NCI-H510A treated with DMSO at 0.1 percent for 48 hours (cell line): ENCODE data around the gene BBS7.

Source experiments
- DNase-seq: peaks from one replicate; lab custom pipeline; 2025; lab: John Stamatoyannopoulos, UW

BBS7 gene

DNA sequence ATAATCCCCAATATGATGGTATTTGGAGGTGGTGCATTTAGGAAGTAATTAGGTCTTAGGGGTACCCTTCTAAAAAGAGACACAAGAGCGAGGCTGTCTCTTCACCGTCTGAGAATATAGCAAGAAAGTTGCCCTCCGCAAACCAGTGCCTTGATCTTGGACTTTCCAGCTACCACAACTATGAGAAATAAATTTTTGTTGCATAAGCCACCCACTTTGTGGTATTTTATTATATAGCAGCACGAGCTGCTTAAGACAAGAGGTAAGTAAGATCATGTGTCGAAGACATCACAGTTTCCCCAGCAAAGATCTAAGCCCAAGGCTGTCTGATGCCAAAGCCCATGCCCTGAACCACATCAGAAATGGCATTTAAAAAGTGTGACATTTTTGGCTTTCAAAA lies 78.8 kb downstream of the BBS7 start:
- DNase-seq: no peak

DNA sequence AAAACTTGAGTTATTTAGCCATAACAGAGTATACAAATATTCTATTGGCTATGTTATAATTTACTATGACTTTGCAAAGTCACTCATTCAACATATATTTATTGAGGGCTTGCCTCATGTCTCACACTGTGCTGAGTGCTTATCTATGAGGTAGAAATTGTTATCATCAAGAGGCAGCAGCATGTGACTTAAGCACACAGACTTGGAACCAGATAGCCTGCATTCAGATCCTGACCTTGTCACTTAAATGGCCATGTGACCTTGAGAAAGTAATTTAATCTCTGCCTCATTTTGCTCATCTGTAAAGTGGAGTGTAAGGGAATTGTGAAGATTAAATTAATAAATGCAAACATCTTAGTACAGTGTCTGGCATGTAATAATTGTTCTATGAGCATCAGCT lies 79.3 kb downstream of the BBS7 start:
- no peak for DNase-seq

- no peak for DNase-seq
Observed at GRCh38 chr4:121789960-121790829, 80.1 kb downstream of the BBS7 start.

GRCh38 chr4:121789455-121789854 lies 80.8 kb downstream of the BBS7 start:
- no peak for DNase-seq

GRCh38 chr4:121788896-121789295 lies 81.4 kb downstream of the BBS7 start:
- no peak for DNase-seq

DNA sequence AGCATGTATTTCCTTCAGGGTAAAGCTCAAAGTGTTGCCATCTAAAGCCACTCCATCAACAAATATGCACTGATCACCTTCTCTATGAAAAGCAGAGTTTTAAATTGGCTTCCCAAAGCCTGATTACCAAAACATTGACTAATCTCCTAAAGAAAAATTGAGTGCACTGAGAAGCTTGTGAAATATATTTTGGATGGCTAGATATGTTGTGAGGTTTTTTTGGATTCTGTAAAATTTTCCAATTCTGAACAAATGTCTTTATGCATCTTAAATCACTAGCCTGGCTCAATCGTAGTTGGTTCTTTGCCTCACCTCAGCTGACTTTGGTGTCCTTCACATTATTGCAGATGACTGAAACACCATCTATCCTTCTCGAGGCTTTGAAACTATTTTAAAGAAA lies 84.1 kb downstream of the BBS7 start:
- no peak for DNase-seq

DNA sequence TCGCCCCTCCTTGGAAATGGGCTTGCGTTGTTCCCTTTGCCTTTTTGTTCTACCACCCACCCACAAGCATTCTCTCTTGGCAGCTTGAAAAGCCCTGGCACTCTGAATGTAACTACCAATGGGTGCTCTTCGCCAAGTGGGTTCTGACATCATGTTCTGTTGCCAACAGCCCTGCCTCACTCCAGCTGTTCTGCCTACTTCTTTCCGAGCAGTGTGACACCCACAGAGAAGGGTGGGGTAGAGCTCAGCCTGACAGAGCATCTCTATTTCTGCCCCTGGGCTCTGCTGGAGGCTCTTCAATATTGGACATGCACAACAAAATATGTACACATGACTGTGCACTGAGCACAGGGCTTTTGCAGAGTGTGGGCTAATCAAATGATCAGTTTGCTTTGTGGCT lies 84.8 kb downstream of the BBS7 start:
- no peak for DNase-seq

DNA sequence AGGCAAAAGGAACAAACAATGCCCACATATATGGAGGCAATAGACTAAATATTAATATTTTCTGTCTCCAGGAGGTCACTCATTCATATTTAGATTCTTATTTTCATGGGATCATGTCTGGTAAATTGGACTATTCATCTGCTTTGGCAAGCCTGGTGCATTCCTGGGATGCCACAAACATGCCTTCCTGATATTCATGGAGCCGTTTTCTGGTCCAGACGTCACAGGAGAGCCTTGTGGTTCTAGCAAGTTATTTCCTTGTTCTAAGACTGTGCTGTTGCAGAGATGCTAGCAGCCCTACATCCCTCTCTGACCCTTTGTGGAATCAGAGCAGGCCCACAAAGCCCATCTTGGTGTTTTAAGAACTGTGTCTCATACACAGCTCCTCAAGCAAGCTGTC lies 85.3 kb downstream of the BBS7 start:
- no peak for DNase-seq

DNA sequence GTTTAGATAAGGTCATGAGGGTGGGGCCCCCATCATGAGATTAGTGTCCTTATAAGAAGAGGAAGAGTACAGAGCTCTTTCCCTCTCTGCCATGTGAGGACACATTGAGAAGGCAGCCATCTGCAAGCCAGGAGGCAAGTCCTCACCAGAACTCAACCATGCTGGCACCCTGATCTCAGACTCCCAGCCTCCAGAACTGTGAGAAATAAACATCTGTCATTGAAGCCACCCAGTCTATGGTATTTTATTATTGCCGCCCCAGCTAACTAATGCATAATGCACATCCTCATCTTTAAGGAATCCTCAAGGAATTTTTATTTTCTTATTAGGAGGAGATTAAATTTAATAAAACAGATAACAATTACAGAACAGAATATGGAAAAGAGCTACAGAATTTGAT lies 85.9 kb downstream of the BBS7 start:
- DNase-seq: no peak

DNA sequence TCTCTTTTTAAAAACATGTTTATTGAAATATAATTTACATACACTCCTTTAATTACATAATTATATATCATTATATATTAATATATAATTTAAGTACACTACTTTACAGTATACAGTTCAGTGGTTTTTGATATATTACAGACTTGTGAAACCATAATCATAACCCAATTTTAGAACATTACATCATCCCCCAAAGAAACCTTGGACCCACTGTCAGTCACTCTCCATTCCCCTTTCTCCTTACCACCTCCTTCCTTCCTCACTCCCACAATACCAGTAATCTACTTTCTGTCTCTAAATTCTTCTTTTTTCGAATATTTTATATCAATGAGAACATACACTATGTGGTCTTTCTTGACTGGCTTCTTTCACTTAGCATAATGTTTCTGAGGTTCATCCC lies 87.1 kb downstream of the BBS7 start:
- DNase-seq: no peak

DNA sequence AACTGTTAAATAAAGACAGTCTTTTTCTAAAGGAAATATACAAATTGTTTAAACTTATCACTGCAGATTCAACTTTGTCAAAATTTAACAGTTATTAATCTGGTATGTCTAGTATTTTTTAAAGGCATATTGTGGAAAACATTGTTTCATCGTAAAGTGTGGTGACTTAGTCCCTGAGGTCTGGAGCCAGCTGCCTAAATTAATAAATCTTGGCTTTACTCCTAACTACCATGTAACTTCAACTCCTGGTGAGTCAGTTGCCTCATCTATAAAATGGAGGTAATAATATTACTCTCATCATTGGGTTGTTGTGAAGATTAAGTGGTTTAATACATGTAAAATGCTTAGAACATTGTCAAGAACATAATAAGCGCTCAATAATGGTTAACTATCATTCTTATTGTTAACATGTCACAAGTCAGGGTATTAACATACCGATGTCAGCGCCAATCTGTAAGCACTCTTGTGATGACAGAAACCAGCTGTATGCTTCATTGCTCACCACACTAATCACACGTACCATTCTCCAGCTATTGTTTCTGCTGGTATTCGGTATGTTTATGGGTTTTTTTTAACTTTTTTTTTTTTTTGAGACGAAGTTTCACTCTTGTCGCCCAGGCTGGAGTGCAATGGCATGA lies 91.2 kb downstream of the BBS7 start:
- DNase-seq: no peak

DNA sequence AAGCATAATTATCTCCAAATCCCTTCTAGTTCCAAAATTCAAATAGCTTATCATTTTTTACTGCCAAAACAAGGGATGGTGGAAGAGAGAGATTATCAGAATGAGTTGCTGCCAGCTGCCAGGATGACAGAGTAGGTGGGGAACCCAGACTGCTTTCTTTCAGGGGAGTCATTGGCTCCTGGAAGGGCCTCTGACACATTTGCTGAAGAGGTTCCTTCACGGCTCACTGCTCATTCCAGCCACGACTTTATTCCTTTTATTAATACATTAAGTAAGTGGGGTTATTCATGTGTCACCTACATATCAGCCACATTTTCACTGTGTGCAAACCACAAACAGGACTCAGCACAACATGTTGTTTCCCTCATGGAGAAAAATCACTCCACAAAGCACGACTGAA lies 92.6 kb downstream of the BBS7 start:
- DNase-seq: no peak

GRCh38 chr4:121776610-121777401 lies 93.5 kb downstream of the BBS7 start:
- DNase-seq: no peak
